IPS-18a (cell line): Measurements from ENCODE around the gene COBLL1.

ENCODE experiments used
- H3K27ac ChIP-seq: one replicate; pipeline ENCODE4 v1.5.1; 2013; ENCODE audit warnings: low read length
- H3K27me3 ChIP-seq: one replicate; pipeline ENCODE4 v1.6.1; 2013; ENCODE audit warnings: mild to moderate bottlenecking, low read length; ENCODE audit not compliant: control insufficient read depth, insufficient read depth
- H3K36me3 ChIP-seq: one replicate; pipeline ENCODE4 v1.6.1; 2013; ENCODE audit warnings: low read depth, low read length; ENCODE audit not compliant: control insufficient read depth
- H3K4me1 ChIP-seq: one replicate; pipeline ENCODE4 v1.6.1; 2013; ENCODE audit warnings: low read depth, low read length; ENCODE audit not compliant: control insufficient read depth
- H3K4me3 ChIP-seq: one replicate; pipeline ENCODE4 v1.5.1; 2013; ENCODE audit warnings: low read length
- H3K9ac ChIP-seq: one replicate; pipeline ENCODE4 v1.6.1; 2013; ENCODE audit warnings: mild to moderate bottlenecking, low read length, moderate library complexity
- H3K9me3 ChIP-seq: one replicate; pipeline ENCODE4 v1.6.1; 2013; ENCODE audit warnings: low read depth, low read length; ENCODE audit not compliant: control insufficient read depth

The COBLL1 gene

GRCh38 chr2:164794016-164794415, 47.6 kb downstream of the COBLL1 start:
- no peaks in the 10 kb centered on the region for H3K36me3 ChIP-seq
- no peak overlapping the region for H3K27ac ChIP-seq
- peaks cover 8% of the 10 kb centered on the region for H3K4me1 ChIP-seq
- no peak overlapping the region for H3K4me3 ChIP-seq
- H3K9ac ChIP-seq = no peak overlapping the region
- no peaks in the 10 kb centered on the region for H3K27me3 ChIP-seq
- no peaks in the 10 kb centered on the region for H3K9me3 ChIP-seq

- H3K27me3 ChIP-seq = no peaks in the 10 kb centered on the region
- peaks cover 8% of the 10 kb centered on the region for H3K4me1 ChIP-seq
- H3K27ac ChIP-seq = no peak overlapping the region
- H3K9ac ChIP-seq = no peak overlapping the region
- H3K4me3 ChIP-seq = no peak overlapping the region
- H3K9me3 ChIP-seq = no peaks in the 10 kb centered on the region
- H3K36me3 ChIP-seq = no peaks in the 10 kb centered on the region
Observed at GRCh38 chr2:164793529-164793928, 48.1 kb downstream of the COBLL1 start.

- Histone ChIP-seq H3K36me3 (no peaks in the 10 kb centered on the region), H3K27me3 (no peaks in the 10 kb centered on the region), H3K4me1 (peaks cover 8% of the 10 kb centered on the region), H3K27ac (no peak overlapping the region), H3K4me3 (no peak overlapping the region), H3K9me3 (no peaks in the 10 kb centered on the region), H3K9ac (no peak overlapping the region)
Observed at GRCh38 chr2:164792316-164793170, 49.1 kb downstream of the COBLL1 start.

- H3K9ac ChIP-seq = no peak overlapping the region
Observed at GRCh38 chr2:164789968-164790367, 51.7 kb downstream of the COBLL1 start.

GRCh38 chr2:164786787-164787186, 54.8 kb downstream of the COBLL1 start:
- no peaks in the 10 kb centered on the region for H3K36me3 ChIP-seq
- H3K9me3 ChIP-seq = no peaks in the 10 kb centered on the region
- no peak overlapping the region for H3K9ac ChIP-seq
- no peaks in the 10 kb centered on the region for H3K27me3 ChIP-seq
- H3K4me1 ChIP-seq = peaks cover 3% of the 10 kb centered on the region
- H3K27ac ChIP-seq = no peak overlapping the region
- no peak overlapping the region for H3K4me3 ChIP-seq

More at GRCh38 chr2:164789968-164790367, 51.7 kb downstream of the COBLL1 start:
- Histone ChIP-seq H3K27me3 (no peaks in the 10 kb centered on the region), H3K36me3 (no peaks in the 10 kb centered on the region), H3K4me3 (no peak overlapping the region), H3K27ac (no peak overlapping the region), H3K9me3 (no peaks in the 10 kb centered on the region), H3K4me1 (peaks cover 8% of the 10 kb centered on the region)

- H3K9ac ChIP-seq = no peak overlapping the region
- H3K4me3 ChIP-seq = no peak overlapping the region
- H3K4me1 ChIP-seq = peaks cover 3% of the 10 kb centered on the region
- H3K36me3 ChIP-seq = no peaks in the 10 kb centered on the region
- no peaks in the 10 kb centered on the region for H3K27me3 ChIP-seq
- no peak overlapping the region for H3K27ac ChIP-seq
- no peaks in the 10 kb centered on the region for H3K9me3 ChIP-seq
Observed at GRCh38 chr2:164785457-164785856, 56.2 kb downstream of the COBLL1 start.

GRCh38 chr2:164784376-164784775, 57.2 kb downstream of the COBLL1 start:
- Histone ChIP-seq H3K4me1 (peaks cover 3% of the 10 kb centered on the region), H3K9ac (no peak overlapping the region), H3K27ac (no peak overlapping the region), H3K27me3 (no peaks in the 10 kb centered on the region), H3K9me3 (no peaks in the 10 kb centered on the region), H3K36me3 (no peaks in the 10 kb centered on the region), H3K4me3 (no peak overlapping the region)

GRCh38 chr2:164782323-164782722, 59.3 kb downstream of the COBLL1 start:
- Histone ChIP-seq H3K36me3 (no peaks in the 10 kb centered on the region), H3K27ac (no peak overlapping the region), H3K4me3 (no peak overlapping the region), H3K9me3 (no peaks in the 10 kb centered on the region), H3K4me1 (peaks cover 3% of the 10 kb centered on the region), H3K27me3 (no peaks in the 10 kb centered on the region), H3K9ac (no peak overlapping the region)

- H3K9ac ChIP-seq = no peak overlapping the region
Observed at GRCh38 chr2:164781394-164781793, 60.2 kb downstream of the COBLL1 start.

GRCh38 chr2:164780611-164781178, 60.9 kb downstream of the COBLL1 start:
- H3K4me3 ChIP-seq = no peak overlapping the region
- H3K9me3 ChIP-seq = no peaks in the 10 kb centered on the region
- H3K36me3 ChIP-seq = no peaks in the 10 kb centered on the region
- H3K9ac ChIP-seq = no peak overlapping the region
- H3K27me3 ChIP-seq = no peaks in the 10 kb centered on the region
- H3K27ac ChIP-seq = no peak overlapping the region
- peaks cover 3% of the 10 kb centered on the region for H3K4me1 ChIP-seq

More at GRCh38 chr2:164781394-164781793, 60.2 kb downstream of the COBLL1 start:
- Histone ChIP-seq H3K27me3 (no peaks in the 10 kb centered on the region), H3K27ac (no peak overlapping the region), H3K9me3 (no peaks in the 10 kb centered on the region), H3K4me3 (no peak overlapping the region), H3K4me1 (peaks cover 3% of the 10 kb centered on the region), H3K36me3 (no peaks in the 10 kb centered on the region)

- no peaks in the 10 kb centered on the region for H3K27me3 ChIP-seq
- no peak overlapping the region for H3K27ac ChIP-seq
- H3K4me3 ChIP-seq = no peak overlapping the region
- H3K36me3 ChIP-seq = no peaks in the 10 kb centered on the region
- no peaks in the 10 kb centered on the region for H3K9me3 ChIP-seq
- H3K9ac ChIP-seq = no peak overlapping the region
- H3K4me1 ChIP-seq = peaks cover 3% of the 10 kb centered on the region
Observed at GRCh38 chr2:164779383-164780057, 62.1 kb downstream of the COBLL1 start.
